ENCODE data around the gene APH1A.
"Not testable (repeated sequence)": the region's sequence is repeated elsewhere in the genome, so short reads cannot be mapped to it uniquely, and the experiment has no call there.

The APH1A gene

DNA sequence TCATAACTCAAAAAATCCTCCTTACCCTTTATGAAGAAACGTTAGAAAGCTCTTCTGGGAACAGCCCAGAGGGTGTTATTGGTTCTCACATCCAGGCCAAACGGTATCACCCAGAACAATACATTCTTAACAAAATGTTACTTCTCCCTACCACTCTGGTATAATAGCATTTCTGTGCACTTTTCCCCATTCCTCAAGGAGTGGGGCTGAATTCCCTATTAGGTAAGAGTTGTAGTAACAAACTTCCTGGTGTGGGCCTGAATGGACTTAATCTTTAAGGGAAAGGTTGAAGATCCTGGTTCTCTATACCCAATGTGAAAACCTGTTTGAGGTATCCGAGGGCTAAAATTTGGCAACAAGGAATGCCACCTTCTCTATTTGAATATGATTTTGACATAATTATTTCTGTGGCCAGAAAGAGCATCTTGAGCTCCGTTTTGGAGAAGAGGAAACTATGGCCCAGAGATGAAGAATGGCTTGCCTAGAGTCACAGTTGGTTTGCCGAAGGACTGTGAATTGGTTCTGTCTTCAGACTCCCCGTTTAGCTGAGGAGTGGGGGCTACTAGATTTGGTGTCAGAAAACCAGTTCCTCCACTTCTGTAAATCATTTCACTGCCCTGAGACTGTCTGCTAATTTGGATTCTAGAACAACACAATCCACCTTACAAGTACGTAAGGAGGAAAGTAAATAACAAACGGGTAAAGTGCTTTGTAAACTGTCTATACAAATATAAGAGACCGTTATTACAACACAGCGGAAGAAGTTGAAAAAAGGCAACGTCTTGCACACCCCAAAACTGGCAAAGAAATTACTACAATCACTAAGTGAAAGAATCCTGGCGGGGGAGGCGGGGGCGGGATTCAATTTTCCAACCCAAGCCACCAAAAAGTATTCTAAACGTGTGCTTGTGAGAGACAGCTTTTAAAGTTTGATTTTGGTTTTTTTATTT is 35.2 kb downstream of the APH1A start:
- no peak for DNase-seq (ENCODE audit: low read depth)

DNA sequence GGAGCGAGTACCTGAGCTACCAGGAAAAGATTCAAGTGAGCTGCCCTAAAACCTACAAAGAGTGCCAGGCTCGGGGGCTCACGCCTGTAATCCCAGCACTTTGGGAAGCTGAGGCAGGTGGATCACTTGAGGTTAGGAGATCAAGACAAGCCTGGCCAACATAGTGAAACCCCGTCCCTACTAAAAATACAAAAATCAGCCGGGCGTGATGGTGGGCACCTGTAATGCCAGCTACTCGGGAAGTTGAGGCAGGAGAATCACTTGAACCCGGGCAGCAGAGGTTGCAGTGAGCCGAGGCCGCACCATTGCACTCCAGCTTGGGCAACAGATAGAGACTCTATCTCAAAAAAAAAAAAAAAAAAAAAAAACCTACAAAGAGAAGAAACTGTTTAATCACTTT is 35.9 kb downstream of the APH1A start:
- DNase-seq (ENCODE audit: low read depth): not testable (repeated sequence)

DNA sequence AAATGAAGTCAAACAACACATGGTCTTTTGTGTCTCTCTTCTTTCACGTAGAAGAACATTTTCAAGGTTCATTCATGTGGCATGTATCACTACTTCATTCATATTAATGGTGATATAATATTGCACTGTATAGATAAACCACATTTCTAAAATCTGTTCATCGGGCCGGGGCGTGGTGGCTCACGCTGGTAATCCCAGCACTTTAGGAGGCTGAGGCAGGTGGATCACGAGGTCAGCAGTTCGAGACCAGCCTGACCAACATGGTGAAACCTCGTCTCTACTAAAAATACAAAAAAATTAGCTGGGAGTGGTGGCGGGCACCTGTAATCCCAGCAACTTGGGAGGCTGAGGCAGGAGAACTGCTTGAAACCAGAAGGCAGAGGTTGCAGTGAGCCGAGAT is 40.6 kb downstream of the APH1A start:
- DNase-seq (ENCODE audit: low read depth): not testable (repeated sequence)

GRCh38 chr1:150227228-150227627 is 41.6 kb downstream of the APH1A start:
- no peak for DNase-seq (ENCODE audit: low read depth)

- no peak for DNase-seq (ENCODE audit: low read depth)
Observed at GRCh38 chr1:150226486-150226885, 42.3 kb downstream of the APH1A start.

- DNase-seq (ENCODE audit: low read depth): no peak
Observed at GRCh38 chr1:150225546-150225945, 43.3 kb downstream of the APH1A start.

DNA sequence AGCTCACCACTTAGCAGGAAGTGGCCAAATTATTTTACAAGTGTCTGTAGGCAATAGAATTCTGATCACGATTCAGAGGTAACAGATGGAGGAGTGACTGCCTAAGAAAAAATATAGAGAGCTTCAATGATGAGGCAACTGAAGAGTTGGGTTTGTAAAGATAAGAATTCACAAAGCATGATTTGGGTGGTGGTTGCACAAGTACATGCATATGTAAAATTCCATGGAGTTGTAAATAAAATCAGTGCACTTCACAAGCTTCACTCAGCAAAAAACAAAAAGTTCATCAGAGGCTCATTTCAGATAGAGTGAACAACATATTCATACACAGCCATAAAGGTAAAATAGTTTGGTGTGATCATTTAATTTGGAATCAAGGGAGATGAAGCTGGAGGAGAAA is 43.8 kb downstream of the APH1A start:
- DNase-seq (ENCODE audit: low read depth): no peak

GRCh38 chr1:150221552-150221951 is 47.3 kb downstream of the APH1A start:
- no peak for DNase-seq (ENCODE audit: low read depth)

DNA sequence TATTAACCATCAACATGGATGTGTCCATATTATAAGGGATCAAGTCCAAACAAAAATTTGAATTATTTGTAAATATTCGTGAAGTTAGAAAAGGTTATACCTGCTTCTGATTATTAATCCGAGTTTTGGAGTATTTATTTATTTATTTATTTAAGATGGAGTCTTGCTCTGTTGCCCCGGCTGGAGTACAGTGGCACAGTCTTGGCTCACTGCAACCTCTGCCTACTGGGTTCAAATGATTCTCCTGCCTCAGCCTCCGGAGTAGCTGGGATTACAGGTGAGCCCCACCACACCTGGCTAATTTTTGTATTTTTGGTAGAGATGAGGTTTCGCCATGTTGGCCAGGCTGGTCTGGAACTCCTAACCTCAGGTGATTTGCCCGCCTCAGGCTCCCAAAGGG is 53.0 kb downstream of the APH1A start:
- DNase-seq (ENCODE audit: low read depth): not testable (repeated sequence)
